ENCODE measurements around the gene FBN1. TPM values are rescaled to one million over a fixed set of nuclear protein-coding genes. Genes with fewer than 3 reads are reported as not detected.

Gene FBN1
- polyA plus RNA-seq, 2 of the 4 experiments (the other 2 are of a cell fraction) = 6.3 to 9.4 TPM

- CTCF ChIA-PET = interaction anchor here (1.4 kb wide), 1 partner anchor 15 kb away, joined by 3 read pairs; no protein-coding TSS in a partner anchor
- Histone ChIP-seq H3K4me1 (no peaks in the 10 kb centered on the region), H3K4me3 (no peak overlapping the region), H3K27ac (no peak overlapping the region), H3K4me2 (no peak overlapping the region), H3K9me3 (no peaks in the 10 kb centered on the region)
- FAIRE-seq (no peak), ATAC-seq (no peak), DNase-seq (ENCODE audit: low read depth in 1 of 2, low spot score in 1 of 2) (no peak)
- 62% methylated on average over 7 of the region's 9 CpGs for WGBS (ENCODE audit: missing lambda C conversion rate)
- TF ChIP-seq RFX5 (IDR thresholded peaks at IDR 0.05) = no peak
- no peak for TF ChIP-seq ZFP36 (IDR thresholded peaks at IDR 0.05; ENCODE audit: borderline replicate concordance, partially characterized antibody)
- TF ChIP-seq ZC3H11A (IDR thresholded peaks at IDR 0.05) = no peak
- TF ChIP-seq SREBF2 (IDR thresholded peaks at IDR 0.05) = no peak
- TF ChIP-seq POLR2AphosphoS2 (conservative IDR thresholded peaks at IDR 0.05; ENCODE audit: low read length) = no peak
- TF ChIP-seq KDM5A (IDR thresholded peaks at IDR 0.05) = no peak
- no peak for TF ChIP-seq RAD21 (conservative IDR thresholded peaks at IDR 0.05 in 1 of 2, IDR thresholded peaks at IDR 0.05 in 1 of 2)
- no peak for TF ChIP-seq FOSB (CRISPR knock-in tag; IDR thresholded peaks at IDR 0.05)
- TF ChIP-seq, protein P1, sequence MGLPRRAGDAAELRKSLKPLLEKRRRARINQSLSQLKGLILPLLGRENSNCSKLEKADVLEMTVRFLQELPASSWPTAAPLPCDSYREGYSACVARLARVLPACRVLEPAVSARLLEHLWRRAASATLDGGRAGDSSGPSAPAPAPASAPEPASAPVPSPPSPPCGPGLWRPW (IDR thresholded peaks at IDR 0.05) = no peak
- TF ChIP-seq MAFK (IDR thresholded peaks at IDR 0.05; ENCODE audit: partially characterized antibody) = no peak
- no peak for TF ChIP-seq CBX8 (IDR thresholded peaks at IDR 0.05)
- no peak for TF ChIP-seq ESRRA (IDR thresholded peaks at IDR 0.05; ENCODE audit: borderline replicate concordance, low read length)
- no peak for TF ChIP-seq MAZ (IDR thresholded peaks at IDR 0.05; ENCODE audit: borderline replicate concordance, low read depth, low read length)
- no peak for TF ChIP-seq FOXS1 (CRISPR knock-in tag; IDR thresholded peaks at IDR 0.05)
- no peak for TF ChIP-seq ZSCAN20 (CRISPR knock-in tag; IDR thresholded peaks at IDR 0.05)
- no peak for TF ChIP-seq RCOR1 (IDR thresholded peaks at IDR 0.05; ENCODE audit: low read depth, low read length)
- no peak for TF ChIP-seq RNF2 (IDR thresholded peaks at IDR 0.05; ENCODE audit: borderline replicate concordance, low read depth)
- TF ChIP-seq HDAC2 (IDR thresholded peaks at IDR 0.05) = no peak
- POLR2A ChIA-PET = no interaction called here
Observed at GRCh38 chr15:48653913-48654670, 8.6 kb upstream of the FBN1 start.

DNA sequence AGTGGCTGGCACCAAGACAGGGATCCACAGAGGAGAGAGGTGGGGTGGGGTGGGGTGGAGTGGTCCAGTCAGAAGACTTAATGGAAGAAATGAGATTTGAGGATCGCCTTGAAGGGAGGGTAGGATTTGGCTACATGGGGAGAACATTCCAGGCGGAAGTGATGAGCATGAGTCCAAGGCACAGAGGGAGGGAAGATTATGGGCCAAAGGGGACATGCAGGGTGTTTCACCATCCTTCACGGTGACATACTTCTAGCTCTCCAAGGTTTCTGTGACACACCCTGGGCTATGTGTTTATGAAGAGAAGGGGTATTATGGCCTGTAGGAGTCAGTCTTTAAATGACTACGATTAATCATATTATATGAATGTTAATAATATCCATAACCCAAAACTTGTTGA lies 7.7 kb upstream of the FBN1 start:
- ATAC-seq = no peak
- DNase-seq (ENCODE audit: low read depth in 1 of 2, low spot score in 1 of 2) = no peak
- ChIA-PET CTCF (no interaction called here), POLR2A (no interaction called here)
- no peak overlapping the region for H3K4me2 ChIP-seq
- H3K27ac ChIP-seq = no peak overlapping the region
- H3K4me1 ChIP-seq = no peaks in the 10 kb centered on the region
- FAIRE-seq = no peak
- H3K9me3 ChIP-seq = no peaks in the 10 kb centered on the region
- TF ChIP-seq HOXB13 (CRISPR knock-in tag; IDR thresholded peaks at IDR 0.05; ENCODE audit: low read depth) (no peak), HMGXB4 (CRISPR knock-in tag; IDR thresholded peaks at IDR 0.05; ENCODE audit: borderline replicate concordance) (no peak), CHD4 (IDR thresholded peaks at IDR 0.05; ENCODE audit: borderline replicate concordance) (no peak), ZC3H11A (IDR thresholded peaks at IDR 0.05) (no peak), NPAS2 (CRISPR knock-in tag; IDR thresholded peaks at IDR 0.05; ENCODE audit: borderline replicate concordance) (no peak), SMC3 (IDR thresholded peaks at IDR 0.05) (no peak), EP300 (IDR thresholded peaks at IDR 0.05) (no peak), BHLHE40 (IDR thresholded peaks at IDR 0.05; ENCODE audit: low read depth, low read length) (no peak), PBX3 (IDR thresholded peaks at IDR 0.05) (no peak), GATA3 (IDR thresholded peaks at IDR 0.05; ENCODE audit: borderline replicate concordance) (no peak)
- H3K4me3 ChIP-seq = no peak overlapping the region
- 83% methylated on average over 4 of the region's 4 CpGs for WGBS (ENCODE audit: missing lambda C conversion rate)
